Tibial artery (tissue), 4 donors: Measurements from ENCODE around the gene CFAP300.

ENCODE experiments used
- DNase-seq, 2 donors: peaks; one replicate each; pipeline ENCODE4 v3.0.0-alpha.2; 2019
- H3K27ac ChIP-seq, 2 donors: fragments of 200-600 bp; sonication (generic) in 1 of 2; 1 replicate in 1 of 2; 2 replicates in 1 of 2; pipeline ENCODE4 v1.5.1; 2018 to 2019; ENCODE audit warnings: mild to moderate bottlenecking in 1 of 2
- H3K27me3 ChIP-seq, 2 donors: fragments of 200-600 bp; sonication (generic) in 1 of 2; one replicate each; pipeline versions ENCODE4 v1.5.1 to v1.6.0; 2016 to 2019
- H3K36me3 ChIP-seq, 3 donors: fragments of 200-600 bp; sonication (generic) in 2 of 3; one replicate each; pipeline ENCODE4 v1.5.1; 2016 to 2019; ENCODE audit warnings: mild to moderate bottlenecking in 2 of 3
- H3K4me1 ChIP-seq, 4 donors: fragments of 200-600 bp; sonication (generic) in 2 of 4; 1 replicate in 3 of 4; 2 replicates in 1 of 4; pipeline ENCODE4 v1.5.1; 2016 to 2019
- H3K4me3 ChIP-seq, 2 donors: fragments of 200-600 bp; sonication (generic) in 1 of 2; 1 replicate in 1 of 2; 2 replicates in 1 of 2; pipeline ENCODE4 v1.5.1; 2018 to 2019; ENCODE audit warnings: mild to moderate bottlenecking in 2 of 2
- H3K9me3 ChIP-seq, 3 donors: fragments of 200-600 bp; sonication (generic) in 1 of 3; one replicate each; pipeline ENCODE4 v1.5.1; 2016 to 2019
- CTCF ChIP-seq, 2 experiments: fragments of 200-600 bp in 1 of 2; fragments of 450-650 bp in 1 of 2; IDR thresholded peaks; one replicate each; pipeline ENCODE4 v1.5.1; 2017 to 2019; ENCODE audit warnings: antibody characterized with exemption in 2 of 2, mild to moderate bottlenecking in 1 of 2, moderate library complexity in 1 of 2
- intact Hi-C: fragments of 100-400 bp; cut with DNase I; formaldehyde crosslinking; loops from one replicate; pipeline ENCODE4 v1.15.0; 2023; ENCODE audit warnings: low total_unique reads

The CFAP300 gene

GRCh38 chr11:102026217-102026616, 21.0 kb upstream of the CFAP300 start:
- Histone ChIP-seq H3K36me3 (no peaks in the 10 kb centered on the region), H3K4me3 (no peak overlapping the region), H3K4me1 (no peaks in the 10 kb centered on the region), H3K9me3 (no peaks in the 10 kb centered on the region), H3K27ac (no peak overlapping the region), H3K27me3 (no peaks in the 10 kb centered on the region)
- intact Hi-C loops, result no loop called here
- DNase-seq, result no peak
- no peak for TF ChIP-seq CTCF (IDR thresholded peaks at IDR 0.05)

- no peak for TF ChIP-seq CTCF (IDR thresholded peaks at IDR 0.05)
- H3K4me3 ChIP-seq, result no peak overlapping the region
- no peaks in the 10 kb centered on the region for H3K4me1 ChIP-seq
- H3K9me3 ChIP-seq, result no peaks in the 10 kb centered on the region
- no peak for DNase-seq
- no peaks in the 10 kb centered on the region for H3K36me3 ChIP-seq
- H3K27ac ChIP-seq, result no peak overlapping the region
- no peaks in the 10 kb centered on the region for H3K27me3 ChIP-seq
- intact Hi-C loops, result no loop called here
Observed at GRCh38 chr11:102026959-102027358, 20.3 kb upstream of the CFAP300 start.

- H3K9me3 ChIP-seq, result no peaks in the 10 kb centered on the region
- no peak overlapping the region for H3K4me3 ChIP-seq
- no peaks in the 10 kb centered on the region for H3K27me3 ChIP-seq
- no peaks in the 10 kb centered on the region for H3K36me3 ChIP-seq
- intact Hi-C loops, result loop anchor here (5.0 kb wide), 1 partner anchor 434 kb away; no protein-coding TSS in a partner anchor
- H3K4me1 ChIP-seq, result no peaks in the 10 kb centered on the region
- no peak for TF ChIP-seq CTCF (IDR thresholded peaks at IDR 0.05)
- no peak overlapping the region for H3K27ac ChIP-seq
- DNase-seq, result no peak
Observed at GRCh38 chr11:102036757-102037156, 10.5 kb upstream of the CFAP300 start.

- DNase-seq, result no peak
- intact Hi-C loops, result no loop called here
- TF ChIP-seq CTCF (IDR thresholded peaks at IDR 0.05), result no peak
- Histone ChIP-seq H3K27ac (peak overlapping the region; percentile 87 to 93), H3K9me3 (no peaks in the 10 kb centered on the region), H3K36me3 (no peaks in the 10 kb centered on the region), H3K4me3 (peak overlapping the region; percentile 64 to 86), H3K27me3 (no peaks in the 10 kb centered on the region), H3K4me1 (peaks cover 0 to 7% (median 6%) of the 10 kb centered on the region in 4 donors)
Observed at GRCh38 chr11:102046841-102047240, 396 bp upstream of the CFAP300 start.

- DNase-seq, result no peak
Observed at GRCh38 chr11:102050927-102051575, 3.8 kb downstream of the CFAP300 start.

More at GRCh38 chr11:102050927-102051575, 3.8 kb downstream of the CFAP300 start:
- Histone ChIP-seq H3K4me1 (peaks cover 0 to 7% (median 6%) of the 10 kb centered on the region in 4 donors), H3K36me3 (no peaks in the 10 kb centered on the region), H3K27ac (no peak overlapping the region), H3K4me3 (no peak overlapping the region), H3K9me3 (no peaks in the 10 kb centered on the region), H3K27me3 (no peaks in the 10 kb centered on the region)
- TF ChIP-seq CTCF (IDR thresholded peaks at IDR 0.05), result no peak
- intact Hi-C loops, result loop anchor here (10.0 kb wide), 2 partner anchors 54 to 214 kb away; no protein-coding TSS in a partner anchor
